Cardiac fibroblast (primary cell): ENCODE results near the gene RIMKLA.

Experiments used
- DNase-seq, 2 donors: peaks; one replicate each; pipeline versions ENCODE4 v3.0.0 to v3.0.0-alpha.2; 2010; ENCODE audit warnings: low read depth in 2 of 2
- H3K4me3 ChIP-seq, 2 donors: replicated peaks in 1 of 2; 1 replicate in 1 of 2; 2 replicates in 1 of 2; pipeline ENCODE4 v1.5.1; 2011; ENCODE audit warnings: low read depth in 2 of 2, low read length in 2 of 2, mild to moderate bottlenecking in 2 of 2, moderate library complexity in 1 of 2
- TF ChIP-seq, protein P1 (sequence below): IDR thresholded peaks from one replicate; pipeline ENCODE4 v1.5.1; 2011; ENCODE audit warnings: low read depth, mild to moderate bottlenecking, low read length, inconsistent platforms

RIMKLA gene, protein sequence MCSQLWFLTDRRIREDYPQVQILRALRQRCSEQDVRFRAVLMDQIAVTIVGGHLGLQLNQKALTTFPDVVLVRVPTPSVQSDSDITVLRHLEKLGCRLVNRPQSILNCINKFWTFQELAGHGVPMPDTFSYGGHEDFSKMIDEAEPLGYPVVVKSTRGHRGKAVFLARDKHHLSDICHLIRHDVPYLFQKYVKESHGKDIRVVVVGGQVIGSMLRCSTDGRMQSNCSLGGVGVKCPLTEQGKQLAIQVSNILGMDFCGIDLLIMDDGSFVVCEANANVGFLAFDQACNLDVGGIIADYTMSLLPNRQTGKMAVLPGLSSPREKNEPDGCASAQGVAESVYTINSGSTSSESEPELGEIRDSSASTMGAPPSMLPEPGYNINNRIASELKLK

DNA sequence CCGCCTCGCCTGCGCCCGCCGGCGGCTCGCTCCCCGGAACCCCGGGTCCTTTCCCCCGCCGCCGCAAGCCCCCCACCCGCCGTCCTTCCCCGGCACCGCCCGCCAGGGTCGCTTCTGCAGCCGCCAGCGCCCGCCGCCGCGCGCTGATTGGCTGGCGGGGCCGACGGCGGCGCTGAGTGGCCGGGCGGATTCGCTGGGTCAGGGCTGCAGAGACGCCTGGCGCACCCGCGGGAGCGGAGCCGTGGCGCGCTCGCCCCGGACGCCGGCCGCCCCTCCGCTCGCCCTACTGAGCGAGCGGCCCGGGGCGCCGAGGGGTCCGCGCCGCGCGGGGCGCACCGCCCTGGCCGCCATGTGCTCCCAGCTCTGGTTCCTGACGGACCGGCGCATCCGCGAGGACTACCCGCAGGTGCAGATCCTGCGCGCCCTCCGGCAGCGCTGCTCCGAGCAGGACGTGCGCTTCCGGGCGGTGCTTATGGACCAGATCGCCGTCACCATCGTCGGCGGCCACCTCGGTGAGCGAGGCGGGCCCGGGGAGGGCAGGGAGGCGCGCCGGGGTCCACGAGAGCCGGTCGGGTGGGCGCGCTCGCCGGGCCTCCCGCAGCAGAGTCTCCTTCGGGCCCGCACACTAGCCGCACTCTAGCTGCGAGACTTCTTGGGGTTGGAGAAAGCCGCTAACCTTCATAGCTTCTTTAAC is at the start of gene RIMKLA:
Gene RIMKLA (plus strand): TSS at position 207 of the 694 bp plus-strand sequence. CDS start 143 bp downstream, at position 350.
- TF ChIP-seq, protein P1, sequence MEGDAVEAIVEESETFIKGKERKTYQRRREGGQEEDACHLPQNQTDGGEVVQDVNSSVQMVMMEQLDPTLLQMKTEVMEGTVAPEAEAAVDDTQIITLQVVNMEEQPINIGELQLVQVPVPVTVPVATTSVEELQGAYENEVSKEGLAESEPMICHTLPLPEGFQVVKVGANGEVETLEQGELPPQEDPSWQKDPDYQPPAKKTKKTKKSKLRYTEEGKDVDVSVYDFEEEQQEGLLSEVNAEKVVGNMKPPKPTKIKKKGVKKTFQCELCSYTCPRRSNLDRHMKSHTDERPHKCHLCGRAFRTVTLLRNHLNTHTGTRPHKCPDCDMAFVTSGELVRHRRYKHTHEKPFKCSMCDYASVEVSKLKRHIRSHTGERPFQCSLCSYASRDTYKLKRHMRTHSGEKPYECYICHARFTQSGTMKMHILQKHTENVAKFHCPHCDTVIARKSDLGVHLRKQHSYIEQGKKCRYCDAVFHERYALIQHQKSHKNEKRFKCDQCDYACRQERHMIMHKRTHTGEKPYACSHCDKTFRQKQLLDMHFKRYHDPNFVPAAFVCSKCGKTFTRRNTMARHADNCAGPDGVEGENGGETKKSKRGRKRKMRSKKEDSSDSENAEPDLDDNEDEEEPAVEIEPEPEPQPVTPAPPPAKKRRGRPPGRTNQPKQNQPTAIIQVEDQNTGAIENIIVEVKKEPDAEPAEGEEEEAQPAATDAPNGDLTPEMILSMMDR: no peak
- H3K4me3 ChIP-seq: peak within 1 kb of the TSS; percentile 34 to 38
- DNase-seq: peak in 1 of 2 donors; percentile 21

DNA sequence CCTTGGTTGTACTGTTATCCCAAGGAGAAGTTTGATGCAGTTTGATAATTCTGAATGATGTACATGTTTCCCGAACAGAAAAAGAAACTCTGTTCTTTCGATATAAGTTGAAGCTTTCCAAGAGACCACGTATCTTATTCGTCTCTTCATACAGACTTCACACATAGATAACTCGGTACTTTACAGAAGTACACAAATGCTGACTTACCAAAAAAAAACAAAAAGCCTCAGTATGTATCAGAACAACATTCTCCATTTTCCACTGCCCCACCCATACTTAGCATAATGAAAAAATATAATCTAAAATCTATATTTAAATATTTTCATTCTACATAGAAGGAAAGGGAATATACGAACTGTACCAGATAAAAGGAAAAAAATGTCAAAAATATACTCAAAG is 47.7 kb upstream of the RIMKLA start:
- no peak overlapping the region for H3K4me3 ChIP-seq
- TF ChIP-seq, protein P1: no peak

GRCh38 chr1:42333662-42334239 is 46.8 kb upstream of the RIMKLA start:
- DNase-seq: peak; percentile 18 to 38

More for the DNA sequence above, 47.7 kb upstream of the RIMKLA start:
- no peak for DNase-seq

GRCh38 chr1:42334240-42335049 is 46.1 kb upstream of the RIMKLA start:
- TF ChIP-seq, protein P1: peak; percentile 3
- DNase-seq: peak; percentile 61 to 63
- H3K4me3 ChIP-seq: peak overlapping the region; percentile 90 to 99

More at GRCh38 chr1:42333662-42334239, 46.8 kb upstream of the RIMKLA start:
- TF ChIP-seq, protein P1: no peak
- H3K4me3 ChIP-seq: peak overlapping the region; percentile 90 to 99

DNA sequence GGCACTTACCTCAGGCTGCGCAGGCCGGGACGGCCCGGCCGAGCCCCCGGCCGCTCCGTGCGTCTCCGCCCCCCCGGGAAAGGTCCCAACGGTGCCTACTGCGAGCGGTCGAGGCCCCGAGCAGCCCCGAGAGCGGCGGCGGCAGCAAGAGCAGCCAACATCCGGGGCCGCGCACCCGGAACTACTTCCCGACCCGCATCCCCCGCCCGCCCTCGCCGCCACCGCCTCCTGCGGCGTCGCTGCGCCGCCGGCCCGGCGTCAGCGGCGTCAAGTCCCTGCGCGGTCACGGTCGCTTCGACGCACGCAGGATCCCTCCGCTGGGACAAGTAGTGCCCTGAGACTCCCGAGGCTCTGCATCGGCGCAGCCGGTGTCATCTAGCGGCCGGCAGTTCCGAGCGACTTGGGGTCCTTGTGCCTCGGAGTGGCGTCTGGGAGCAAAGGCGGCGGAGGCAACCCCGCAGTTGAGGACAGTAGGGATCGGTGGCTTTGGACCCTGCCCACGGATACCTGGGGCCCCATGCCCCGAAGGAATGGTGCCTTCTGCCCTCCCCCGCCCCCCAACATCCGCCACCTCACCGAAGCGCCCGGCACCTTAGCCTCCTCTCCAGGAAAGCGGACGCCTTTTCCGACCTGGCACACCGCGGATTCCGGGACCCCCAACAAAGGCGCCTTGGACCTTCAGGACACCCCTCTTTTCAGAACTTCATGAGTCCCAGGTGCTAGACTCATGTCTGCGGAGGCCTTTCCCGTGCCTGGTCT is 45.4 kb upstream of the RIMKLA start, which contains the start of gene FOXJ3:
Gene FOXJ3 (minus strand): TSS at position 186 of the 759 bp plus-strand sequence. CDS start 24,142 bp downstream, outside the sequence.
- H3K4me3 ChIP-seq: peak within 1 kb of the TSS; percentile 90 to 99
- TF ChIP-seq, protein P1: no peak
- peak; percentile 95 to 99 for DNase-seq
